Choroid plexus epithelial cell (primary cell): ENCODE data around the gene GCNT1.
A peak's percentile ranks its signal among the peaks of the same experiment; 100 is the strongest.
"Not testable (repeated sequence)": the region's sequence is repeated elsewhere in the genome, so short reads cannot be mapped to it uniquely, and the experiment has no call there.

ENCODE experiments used
- DNase-seq: peaks from one replicate; pipeline ENCODE4 v3.0.0-alpha.2; 2010; ENCODE audit warnings: low read depth
- H3K4me3 ChIP-seq: 2 replicates; pipeline ENCODE4 v1.5.1; 2011; ENCODE audit warnings: low read depth, mild to moderate bottlenecking, control low read depth, low read length, moderate library complexity
- TF ChIP-seq, protein P1 (sequence below): conservative IDR thresholded peaks from 2 replicates; pipeline ENCODE4 v1.5.1; 2011; ENCODE audit warnings: low read depth, mild to moderate bottlenecking, control low read depth, inconsistent platforms, low read length, moderate library complexity

The GCNT1 gene

DNA sequence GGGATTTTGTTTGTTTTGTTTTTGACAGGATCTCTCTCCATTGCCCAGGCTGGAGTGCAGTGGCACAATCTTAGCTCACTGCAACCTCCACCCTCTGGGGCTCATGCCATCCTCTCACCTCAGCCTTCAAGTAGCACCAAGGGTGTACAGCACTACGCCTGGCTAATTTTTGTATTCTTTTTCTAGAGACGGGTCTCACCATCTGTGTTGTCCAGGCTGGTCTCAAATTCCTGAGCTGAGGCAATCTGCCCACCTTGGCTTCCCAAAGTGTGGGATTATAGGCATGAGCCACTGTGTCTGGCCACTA, 7.3 kb downstream of the GCNT1 start:
- TF ChIP-seq, protein P1, sequence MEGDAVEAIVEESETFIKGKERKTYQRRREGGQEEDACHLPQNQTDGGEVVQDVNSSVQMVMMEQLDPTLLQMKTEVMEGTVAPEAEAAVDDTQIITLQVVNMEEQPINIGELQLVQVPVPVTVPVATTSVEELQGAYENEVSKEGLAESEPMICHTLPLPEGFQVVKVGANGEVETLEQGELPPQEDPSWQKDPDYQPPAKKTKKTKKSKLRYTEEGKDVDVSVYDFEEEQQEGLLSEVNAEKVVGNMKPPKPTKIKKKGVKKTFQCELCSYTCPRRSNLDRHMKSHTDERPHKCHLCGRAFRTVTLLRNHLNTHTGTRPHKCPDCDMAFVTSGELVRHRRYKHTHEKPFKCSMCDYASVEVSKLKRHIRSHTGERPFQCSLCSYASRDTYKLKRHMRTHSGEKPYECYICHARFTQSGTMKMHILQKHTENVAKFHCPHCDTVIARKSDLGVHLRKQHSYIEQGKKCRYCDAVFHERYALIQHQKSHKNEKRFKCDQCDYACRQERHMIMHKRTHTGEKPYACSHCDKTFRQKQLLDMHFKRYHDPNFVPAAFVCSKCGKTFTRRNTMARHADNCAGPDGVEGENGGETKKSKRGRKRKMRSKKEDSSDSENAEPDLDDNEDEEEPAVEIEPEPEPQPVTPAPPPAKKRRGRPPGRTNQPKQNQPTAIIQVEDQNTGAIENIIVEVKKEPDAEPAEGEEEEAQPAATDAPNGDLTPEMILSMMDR: no peak
- no peak for DNase-seq
- no peak overlapping the region for H3K4me3 ChIP-seq

DNA sequence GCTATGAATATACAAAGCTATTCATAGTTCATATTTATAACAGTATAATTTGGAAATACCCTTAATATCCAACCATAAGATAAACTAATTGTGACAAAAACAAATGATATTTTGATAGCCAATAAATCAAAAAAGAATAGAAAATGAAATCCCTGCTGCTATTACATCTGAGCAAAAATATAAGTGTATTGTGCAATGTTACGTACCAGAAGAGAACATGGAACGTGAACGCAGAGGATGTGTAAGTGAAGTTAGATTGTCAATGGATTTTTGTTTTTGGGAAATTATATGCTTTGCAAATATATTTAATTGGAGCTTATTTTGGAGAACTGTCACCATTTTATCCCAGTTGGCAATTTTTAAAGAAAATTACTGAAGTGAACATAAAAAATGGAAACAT, 15.4 kb downstream of the GCNT1 start:
- no peak for DNase-seq
- H3K4me3 ChIP-seq: no peak overlapping the region
- TF ChIP-seq, protein P1: no peak

DNA sequence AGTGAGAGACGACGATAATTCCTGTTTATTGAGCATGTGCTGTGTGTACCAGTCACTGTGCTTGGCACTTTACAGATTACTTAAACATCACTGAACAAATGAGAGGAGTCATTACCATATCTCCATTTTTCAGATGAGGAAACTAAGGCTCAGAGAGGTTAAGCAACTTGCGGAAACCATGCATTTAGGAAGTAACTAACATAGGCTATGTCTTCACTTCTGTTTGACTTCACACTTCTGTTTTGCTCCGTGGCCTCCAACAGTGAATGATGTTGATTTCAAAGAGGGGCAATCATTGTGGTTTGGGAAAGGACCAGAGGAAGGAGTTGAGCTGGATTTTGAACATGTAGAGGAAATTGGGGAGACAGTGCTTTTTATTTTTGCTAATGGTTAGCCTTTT, 16.7 kb downstream of the GCNT1 start:
- TF ChIP-seq, protein P1: no peak
- DNase-seq: no peak
- H3K4me3 ChIP-seq: no peak overlapping the region

DNA sequence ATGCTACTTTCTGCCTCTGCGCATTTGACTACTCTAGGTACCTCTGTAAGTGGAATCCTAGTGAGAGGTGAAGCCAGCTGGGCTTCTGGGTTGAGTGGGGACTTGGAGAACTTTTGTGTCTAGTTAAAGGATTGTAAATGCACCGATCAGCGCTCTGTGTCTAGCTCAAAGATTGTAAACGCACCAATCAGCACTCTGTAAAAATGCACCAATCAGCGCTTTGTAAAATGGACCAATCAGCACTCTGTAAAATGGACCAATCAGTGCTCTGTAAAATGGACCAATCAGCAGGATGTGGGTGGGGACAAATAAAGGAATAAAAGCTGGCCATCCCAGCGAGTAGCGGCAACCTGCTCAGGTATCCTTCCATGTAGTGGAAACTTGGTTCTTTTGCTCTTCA, 18.8 kb downstream of the GCNT1 start:
- DNase-seq: not testable (repeated sequence)

DNA sequence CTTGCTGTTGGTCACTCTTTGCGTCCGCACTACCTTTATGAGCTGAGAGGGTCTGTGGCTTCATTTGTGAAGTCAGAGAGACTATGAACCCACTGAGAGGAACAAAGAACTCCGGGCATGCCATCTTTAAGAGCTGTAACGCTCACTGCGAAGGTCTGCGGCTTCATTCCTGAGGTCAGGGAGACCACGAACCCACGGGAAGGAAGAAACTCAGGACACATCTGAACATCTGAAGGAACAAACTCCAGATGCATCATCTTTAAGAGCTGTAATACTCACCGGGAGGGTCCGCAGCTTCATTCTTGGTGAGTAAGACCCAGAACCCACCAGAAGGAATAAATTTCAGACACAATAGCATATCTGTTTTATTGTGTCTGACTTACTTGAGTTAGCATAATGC, 19.2 kb downstream of the GCNT1 start:
- TF ChIP-seq, protein P1: no peak
- no peak overlapping the region for H3K4me3 ChIP-seq
- DNase-seq: no peak

More for the DNA sequence above, 18.8 kb downstream of the GCNT1 start:
- H3K4me3 ChIP-seq: not testable (repeated sequence)

DNA sequence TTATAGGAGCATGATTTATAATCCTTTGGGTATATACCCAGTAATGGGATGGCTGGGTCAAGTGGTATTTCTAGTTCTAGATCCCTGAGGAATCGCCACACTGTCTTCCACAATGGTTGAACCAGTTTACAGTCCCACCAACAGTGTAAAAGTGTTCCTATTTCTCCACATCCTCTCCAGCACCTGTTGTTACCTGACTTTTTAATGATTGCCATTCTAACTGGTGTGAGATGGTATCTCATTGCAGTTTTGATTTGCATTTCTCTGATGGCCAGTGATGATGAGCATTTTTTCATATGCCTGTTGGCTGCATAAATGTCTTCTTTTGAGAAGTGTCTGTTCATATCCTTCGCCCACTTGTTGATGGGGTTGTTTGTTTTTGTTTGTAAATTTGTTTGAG, 20.4 kb downstream of the GCNT1 start:
- not testable (repeated sequence) for DNase-seq

DNA sequence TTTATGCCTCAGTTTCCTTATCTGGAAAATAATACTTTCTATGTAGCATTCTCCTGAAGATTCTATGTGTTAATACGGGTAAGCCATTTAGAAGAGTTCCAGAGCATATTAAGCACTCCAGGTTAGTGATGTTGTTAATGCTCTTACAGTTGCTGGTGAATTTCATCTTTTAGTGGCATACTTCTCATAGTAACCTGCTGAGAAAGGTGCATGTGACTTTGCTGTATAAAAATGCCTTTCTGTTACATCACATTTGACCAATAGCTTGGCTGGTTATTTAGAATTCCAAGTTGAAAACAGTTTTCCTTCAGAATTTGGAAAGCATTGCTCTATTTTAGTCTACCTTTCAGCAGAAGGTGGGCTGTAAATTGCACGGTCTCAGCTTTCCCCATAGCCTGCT, 27.2 kb downstream of the GCNT1 start:
- no peak overlapping the region for H3K4me3 ChIP-seq
- TF ChIP-seq, protein P1: no peak
- peak; percentile 84 for DNase-seq

More for the DNA sequence above, 20.4 kb downstream of the GCNT1 start:
- H3K4me3 ChIP-seq: not testable (repeated sequence)

DNA sequence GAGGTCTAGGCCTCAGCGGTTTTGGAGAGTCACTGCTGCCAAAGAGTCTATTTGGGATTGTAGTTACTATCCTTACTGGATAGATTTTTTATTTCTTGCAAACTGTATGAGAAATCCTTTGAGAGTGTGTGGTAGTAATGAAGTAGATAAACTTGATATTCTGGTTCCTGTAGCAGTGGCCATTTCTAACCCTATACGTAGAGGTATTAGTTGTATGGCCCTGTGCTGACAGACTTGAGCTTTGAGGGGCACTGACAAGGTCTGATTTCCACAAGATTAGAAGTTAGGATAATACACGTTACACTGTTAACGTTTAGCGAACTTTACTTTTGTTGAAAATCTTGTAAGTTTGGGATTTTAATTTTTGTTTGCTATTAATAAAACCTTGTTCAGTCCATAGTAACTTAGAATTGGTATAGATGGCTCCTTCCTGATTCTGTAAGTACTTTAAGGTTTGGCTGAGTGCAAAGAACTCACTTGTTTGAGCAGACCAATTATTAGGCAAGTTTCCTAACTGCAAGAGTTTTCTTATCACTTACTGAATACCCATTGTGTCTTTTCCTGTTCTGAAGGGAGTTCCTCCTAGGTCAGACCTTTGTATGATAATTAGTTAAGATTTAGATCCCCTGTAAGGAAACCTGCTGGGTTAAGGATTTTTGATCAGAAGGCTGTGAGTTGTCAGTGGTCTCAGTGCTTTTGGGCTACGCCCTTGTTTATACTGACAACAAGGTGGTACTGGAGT, 31.4 kb downstream of the GCNT1 start:
- TF ChIP-seq, protein P1: no peak
- H3K4me3 ChIP-seq: no peak overlapping the region
- DNase-seq: no peak

DNA sequence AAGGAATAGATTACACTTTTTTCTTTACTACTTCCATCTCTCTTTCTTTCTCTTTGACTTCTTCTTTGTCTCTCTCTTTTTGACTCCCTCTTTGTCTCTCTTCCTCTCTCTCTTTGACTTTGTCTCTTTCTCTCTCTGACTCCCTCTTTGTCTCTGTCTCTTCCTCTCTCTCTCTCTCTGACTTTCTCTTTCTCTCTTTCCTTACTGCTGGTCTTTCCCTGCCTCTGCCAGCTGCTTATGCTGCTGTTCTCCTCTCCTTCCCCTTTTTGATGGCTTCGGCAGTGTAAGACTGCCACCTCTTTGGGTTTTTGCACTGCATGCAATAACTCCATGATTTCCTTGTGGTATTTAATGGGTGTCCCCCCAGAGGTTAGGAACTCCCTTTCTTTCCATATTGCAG, 32.1 kb downstream of the GCNT1 start:
- H3K4me3 ChIP-seq, DNase-seq: not testable (repeated sequence)

DNA sequence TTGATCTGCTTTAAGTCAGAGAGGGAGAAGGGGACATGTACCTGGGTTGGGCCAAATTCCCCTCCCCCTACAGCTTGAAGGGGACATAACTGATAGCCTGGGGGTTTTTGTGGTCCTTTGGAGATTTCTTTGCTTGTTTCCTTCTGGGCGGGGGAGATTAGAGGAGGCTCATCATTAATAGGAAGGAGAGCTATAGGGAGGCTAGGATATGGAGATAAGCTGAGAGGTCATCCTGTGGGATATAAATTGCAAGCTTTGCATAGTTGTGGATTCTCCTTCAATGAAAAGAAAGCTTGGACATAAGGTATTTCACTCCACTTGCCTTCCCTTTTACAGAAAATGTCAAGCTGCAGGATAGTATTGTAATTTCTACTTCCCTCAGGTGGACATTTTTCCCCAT, 34.5 kb downstream of the GCNT1 start:
- not testable (repeated sequence) for H3K4me3 ChIP-seq, DNase-seq
